Cortex of kidney (tissue), 1 donor: Measurements from ENCODE around the gene HLA-DMB.
"Not testable (repeated sequence)": the region's sequence is repeated elsewhere in the genome, so short reads cannot be mapped to it uniquely, and the experiment has no call there.

Experiments
- DNase-seq: peaks from one replicate; lab custom pipeline; 2025; lab: John Stamatoyannopoulos, UW

Gene HLA-DMB

DNA sequence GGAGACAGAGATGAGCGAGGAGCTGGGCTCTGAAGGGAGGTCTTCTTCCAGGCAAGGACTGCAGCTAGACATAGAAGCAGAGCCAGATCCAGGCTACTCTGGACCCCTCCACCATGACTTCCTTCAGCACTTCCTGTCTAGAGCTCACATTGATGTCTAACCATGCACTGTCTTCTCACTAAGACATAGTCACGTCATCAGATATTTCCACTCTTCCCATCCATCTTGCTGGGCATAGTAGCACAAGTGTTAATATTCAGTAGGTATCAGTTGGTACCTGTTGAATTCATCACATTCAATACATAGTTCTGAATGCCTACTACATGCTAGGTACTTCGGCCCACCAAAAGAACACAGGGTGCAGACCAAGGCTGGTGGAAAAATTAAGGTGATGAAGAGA lies 9.2 kb upstream of the HLA-DMB start:
- DNase-seq: no peak

DNA sequence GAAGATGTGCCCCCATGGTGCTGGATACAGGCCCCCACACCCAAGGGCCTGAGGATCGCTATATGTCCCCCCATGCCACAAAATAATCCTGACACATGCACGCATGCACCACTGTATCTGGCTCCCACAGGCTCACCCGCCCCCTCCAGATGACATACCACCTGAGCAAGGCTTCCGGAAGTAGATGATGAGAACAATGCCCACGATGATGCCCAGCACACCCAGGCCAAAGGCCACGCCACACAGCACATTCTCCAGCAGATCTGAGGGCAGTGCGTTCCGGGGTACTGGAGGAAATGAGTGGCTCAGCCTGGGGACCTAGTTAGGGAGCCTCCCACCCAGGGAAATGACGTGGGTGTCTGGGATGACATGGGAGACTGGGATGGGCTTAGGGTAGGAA lies 8.3 kb upstream of the HLA-DMB start:
- DNase-seq: no peak

GRCh38 chr6:32947552-32948465 lies 7.0 kb upstream of the HLA-DMB start:
- no peak for DNase-seq

- no peak for DNase-seq
Measured at GRCh38 chr6:32946893-32947292, 6.1 kb upstream of the HLA-DMB start.

DNA sequence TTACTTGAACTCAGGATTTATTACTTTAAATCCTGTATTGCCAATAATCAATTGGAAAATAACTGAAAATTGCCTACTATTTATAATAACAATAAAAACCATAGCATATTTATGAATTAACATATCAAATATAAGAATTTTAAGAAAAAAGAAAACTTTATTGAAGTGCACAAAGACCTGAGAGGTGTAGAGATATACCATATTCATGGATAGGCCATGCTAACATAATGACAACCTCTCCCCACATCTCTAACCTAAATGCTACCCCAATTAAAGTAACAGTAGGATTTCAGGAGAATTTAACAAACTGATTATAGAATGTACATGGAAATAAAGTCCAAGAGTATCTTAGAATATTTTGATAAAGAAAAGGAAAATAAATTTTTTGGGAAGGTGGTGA lies 5.1 kb upstream of the HLA-DMB start:
- DNase-seq: no peak

GRCh38 chr6:32945108-32945760 lies 4.4 kb upstream of the HLA-DMB start:
- DNase-seq: no peak

GRCh38 chr6:32943864-32944649 lies 3.2 kb upstream of the HLA-DMB start:
- no peak for DNase-seq

- not testable (repeated sequence) for DNase-seq
Measured at GRCh38 chr6:32942555-32943123, 1.8 kb upstream of the HLA-DMB start.

- DNase-seq: no peak
Measured at GRCh38 chr6:32941214-32941768, 463 bp upstream of the HLA-DMB start.

DNA sequence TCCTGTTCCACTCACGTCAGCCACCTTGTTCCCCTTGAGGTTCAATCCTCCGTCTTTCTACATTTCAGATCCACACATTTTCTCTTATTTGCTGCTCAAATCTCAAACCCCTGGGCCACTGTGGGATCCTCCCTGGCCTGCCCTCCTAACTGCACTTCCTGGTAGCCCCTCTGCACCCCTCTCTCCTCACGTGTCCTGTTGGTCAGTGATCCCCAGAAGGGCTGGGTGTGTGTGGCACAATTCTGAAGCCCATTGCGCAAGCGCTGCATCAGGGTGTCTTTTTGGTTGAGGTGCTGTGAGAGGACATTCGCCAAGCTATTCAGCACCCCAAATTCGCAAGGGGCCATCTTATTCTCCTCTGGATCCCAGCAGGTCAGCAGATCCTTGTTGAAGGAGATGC lies 2.3 kb downstream of the HLA-DMB start:
- no peak for DNase-seq

- no peak for DNase-seq
Measured at GRCh38 chr6:32937230-32937633, 3.6 kb downstream of the HLA-DMB start.

DNA sequence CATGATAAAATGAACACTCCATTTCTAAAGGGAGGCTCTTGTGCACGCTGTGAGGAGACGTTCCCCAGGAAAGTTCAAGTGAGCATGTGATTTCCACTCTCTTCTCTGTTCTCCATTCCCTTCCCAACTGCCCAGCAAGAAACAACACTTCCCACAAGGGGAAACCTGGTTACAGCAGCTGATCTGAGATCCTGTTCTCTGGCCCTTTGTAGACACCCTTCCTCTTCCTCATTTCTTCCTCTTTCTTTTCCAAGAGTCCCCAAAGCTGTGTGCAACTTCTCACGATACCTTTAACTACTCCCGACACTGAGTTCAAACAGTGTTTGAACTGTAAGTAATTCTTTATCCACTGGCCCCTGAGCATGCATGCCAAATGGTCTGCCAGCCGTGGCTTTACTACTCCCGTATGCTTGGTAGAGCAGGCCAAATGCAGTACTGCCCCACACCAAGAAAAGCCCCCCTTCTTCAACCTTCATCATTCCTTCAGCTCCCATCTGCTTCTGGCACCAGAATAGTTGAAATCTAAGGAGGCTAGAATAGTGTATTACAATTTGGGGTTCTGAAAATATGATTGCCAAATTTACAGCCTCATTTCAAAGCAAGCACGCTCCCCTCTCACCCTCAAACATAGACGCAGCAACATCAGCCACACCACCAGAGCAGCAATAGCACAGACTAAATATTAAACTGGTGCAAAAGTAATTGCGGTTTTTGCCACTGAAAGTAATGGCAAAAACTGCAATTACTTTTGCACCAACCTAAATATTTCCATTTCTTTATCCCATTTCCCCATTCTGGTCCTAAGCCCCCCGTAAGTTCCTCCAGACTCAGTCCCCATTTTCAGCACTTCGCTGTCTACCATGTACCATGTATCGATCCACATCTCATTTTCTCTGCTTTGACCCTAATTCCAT lies 4.3 kb downstream of the HLA-DMB start:
- DNase-seq: no peak

GRCh38 chr6:32935551-32936238 lies 5.1 kb downstream of the HLA-DMB start:
- DNase-seq: no peak

- no peak for DNase-seq
Measured at GRCh38 chr6:32933661-32934085, 7.2 kb downstream of the HLA-DMB start.

DNA sequence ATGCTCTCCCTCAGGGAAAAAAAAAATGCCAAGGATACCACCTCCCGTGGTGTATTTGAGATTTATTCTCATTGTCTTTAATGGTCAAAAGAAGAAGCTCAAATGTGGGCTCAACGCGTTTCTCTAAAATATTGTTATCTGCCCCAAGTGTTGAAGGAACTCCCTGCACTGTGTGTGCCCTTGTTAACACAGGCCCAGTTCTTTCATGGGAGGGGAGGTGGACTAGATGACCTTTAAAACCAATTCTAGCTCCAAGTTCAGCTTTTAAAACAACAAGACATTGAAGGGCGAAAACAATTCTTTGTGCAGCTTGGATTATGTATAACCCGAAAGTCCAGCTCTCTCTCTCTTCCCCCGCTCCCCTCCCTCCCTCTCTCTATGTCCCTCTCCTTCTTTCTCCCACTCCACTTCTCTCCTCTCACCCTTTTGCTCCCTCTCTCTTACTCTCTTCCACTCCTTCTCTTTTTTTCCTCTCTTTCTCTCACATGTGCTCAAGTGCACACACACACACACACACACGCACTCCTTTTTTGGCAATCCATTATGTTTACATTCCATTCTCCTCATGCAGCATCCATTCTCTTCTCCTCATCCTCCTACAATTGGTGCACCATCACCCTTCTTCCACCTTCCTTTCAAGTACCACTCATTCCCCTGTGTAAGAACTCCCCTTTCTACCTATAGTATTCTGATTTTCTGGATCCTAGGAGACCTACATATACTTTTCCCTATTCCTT lies 8.5 kb downstream of the HLA-DMB start:
- DNase-seq: no peak

DNA sequence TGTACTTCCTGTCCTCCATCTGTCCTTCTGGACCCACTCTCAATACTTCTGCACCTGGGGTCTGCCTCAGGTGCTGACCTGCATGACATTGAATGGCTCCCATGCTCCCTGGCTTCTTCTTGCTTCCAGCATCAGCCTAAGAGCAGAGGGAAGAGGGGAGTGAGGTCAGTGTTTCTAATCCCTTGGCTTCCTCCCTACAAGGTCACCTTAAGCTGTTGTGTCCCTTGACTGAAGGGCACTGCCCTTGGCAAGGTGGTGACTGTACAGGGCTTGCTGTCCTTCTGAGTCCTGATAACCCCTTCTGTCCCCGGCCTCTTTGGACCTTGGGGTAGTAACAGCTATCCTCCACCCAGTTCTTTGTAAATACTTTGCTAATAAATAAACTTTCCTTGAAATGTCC lies 9.6 kb downstream of the HLA-DMB start:
- DNase-seq: no peak

- DNase-seq: no peak
Measured at GRCh38 chr6:32922083-32922482, 18.7 kb downstream of the HLA-DMB start.

GRCh38 chr6:32920715-32921114 lies 20.1 kb downstream of the HLA-DMB start:
- no peak for DNase-seq

GRCh38 chr6:32912951-32913350 lies 27.9 kb downstream of the HLA-DMB start:
- no peak for DNase-seq

GRCh38 chr6:32908897-32909296 lies 31.9 kb downstream of the HLA-DMB start:
- no peak for DNase-seq
